ENCODE data around the gene PKD1L1.
"Not testable (repeated sequence)": the region's sequence is repeated elsewhere in the genome, so short reads cannot be mapped to it uniquely, and the experiment has no call there.

The PKD1L1 gene

GRCh38 chr7:47954231-47954911, 6.1 kb upstream of the PKD1L1 start:
- DNase-seq = no peak

- DNase-seq = no peak
These were observed 5.6 kb upstream of the PKD1L1 start for GRCh38 chr7:47953822-47954221.

- no peak for DNase-seq
These were observed 4.0 kb upstream of the PKD1L1 start for GRCh38 chr7:47952224-47952623.

DNA sequence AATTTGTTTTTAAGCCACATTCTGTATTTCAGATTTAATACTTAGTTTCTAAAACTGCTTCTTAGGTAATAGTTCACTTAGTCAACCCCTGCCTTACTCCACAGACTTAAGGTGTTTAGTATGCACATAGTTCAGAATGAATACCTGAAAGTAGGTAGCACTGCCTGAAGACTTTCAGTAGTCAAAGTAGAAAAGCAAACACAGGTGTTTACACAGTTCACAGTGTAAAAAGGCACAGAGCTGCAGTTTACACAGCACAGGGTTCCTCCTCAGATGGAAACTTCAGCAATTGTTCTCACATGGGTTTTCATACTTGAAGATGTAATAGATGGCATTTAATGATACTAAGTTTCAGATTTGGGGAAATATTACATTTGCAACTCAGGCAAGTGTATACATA, 3.1 kb upstream of the PKD1L1 start:
- no peak for DNase-seq

- no peak for DNase-seq
These were observed 2.4 kb upstream of the PKD1L1 start for GRCh38 chr7:47950714-47951113.

GRCh38 chr7:47949703-47950102, 1.4 kb upstream of the PKD1L1 start:
- DNase-seq = no peak

DNA sequence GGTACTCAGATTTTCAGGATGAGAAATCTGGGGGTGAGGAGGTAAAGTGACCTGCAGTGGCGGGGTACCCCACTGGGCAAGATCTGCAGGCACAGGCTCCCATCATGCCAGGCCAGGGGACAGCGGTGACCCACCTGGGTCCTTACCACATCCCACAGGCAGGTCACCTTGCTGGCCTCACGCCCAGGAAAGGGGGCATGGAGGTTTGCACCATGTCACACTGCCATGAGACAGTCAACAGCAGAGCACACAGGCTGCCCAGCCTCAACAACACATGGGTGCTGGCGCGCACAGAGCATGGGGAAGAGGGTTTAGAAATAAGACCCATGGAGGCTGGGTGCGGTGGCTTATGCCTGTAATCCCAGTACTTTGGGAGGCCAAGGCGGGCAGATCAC, 914 bp downstream of the PKD1L1 start:
- no peak for DNase-seq

- DNase-seq = no peak
These were observed 1.5 kb downstream of the PKD1L1 start for GRCh38 chr7:47946581-47947354.

DNA sequence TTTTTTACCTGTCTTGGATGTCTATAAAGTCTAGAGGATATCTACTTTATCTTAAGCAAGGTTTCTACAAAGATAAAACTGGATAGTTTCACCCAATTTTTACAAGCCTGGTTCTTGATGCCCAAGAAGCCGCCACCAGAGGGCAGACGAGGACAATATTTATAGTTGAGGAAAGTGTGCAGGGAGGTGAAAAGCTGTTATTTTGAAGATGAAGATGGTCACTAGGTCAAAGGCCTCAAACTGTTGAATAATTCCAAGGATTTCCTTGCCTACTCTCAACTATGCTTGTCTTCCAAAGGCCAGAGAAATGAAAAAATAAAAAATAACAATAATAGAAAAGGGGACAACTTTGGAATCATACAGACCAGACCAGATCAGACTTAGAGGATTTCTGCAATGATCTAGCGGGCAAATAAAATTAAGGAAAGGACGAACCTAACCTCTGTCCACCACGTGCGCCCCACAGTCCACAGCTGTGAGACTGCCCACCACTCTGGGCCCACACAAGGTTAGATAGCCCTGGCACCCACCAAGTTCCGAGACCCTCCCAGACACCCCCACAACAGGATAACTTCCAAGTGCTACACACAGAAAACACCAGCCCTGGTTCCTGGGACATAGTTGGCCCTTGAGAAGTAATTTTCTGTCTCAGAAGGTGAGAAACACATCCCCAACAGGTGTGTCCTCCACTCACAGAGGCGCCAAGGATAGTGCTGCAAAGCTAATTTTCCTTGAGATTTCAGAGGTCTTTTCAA, 2.8 kb downstream of the PKD1L1 start:
- peak; percentile 41 for DNase-seq

GRCh38 chr7:47944536-47945260, 3.6 kb downstream of the PKD1L1 start:
- DNase-seq = no peak

DNA sequence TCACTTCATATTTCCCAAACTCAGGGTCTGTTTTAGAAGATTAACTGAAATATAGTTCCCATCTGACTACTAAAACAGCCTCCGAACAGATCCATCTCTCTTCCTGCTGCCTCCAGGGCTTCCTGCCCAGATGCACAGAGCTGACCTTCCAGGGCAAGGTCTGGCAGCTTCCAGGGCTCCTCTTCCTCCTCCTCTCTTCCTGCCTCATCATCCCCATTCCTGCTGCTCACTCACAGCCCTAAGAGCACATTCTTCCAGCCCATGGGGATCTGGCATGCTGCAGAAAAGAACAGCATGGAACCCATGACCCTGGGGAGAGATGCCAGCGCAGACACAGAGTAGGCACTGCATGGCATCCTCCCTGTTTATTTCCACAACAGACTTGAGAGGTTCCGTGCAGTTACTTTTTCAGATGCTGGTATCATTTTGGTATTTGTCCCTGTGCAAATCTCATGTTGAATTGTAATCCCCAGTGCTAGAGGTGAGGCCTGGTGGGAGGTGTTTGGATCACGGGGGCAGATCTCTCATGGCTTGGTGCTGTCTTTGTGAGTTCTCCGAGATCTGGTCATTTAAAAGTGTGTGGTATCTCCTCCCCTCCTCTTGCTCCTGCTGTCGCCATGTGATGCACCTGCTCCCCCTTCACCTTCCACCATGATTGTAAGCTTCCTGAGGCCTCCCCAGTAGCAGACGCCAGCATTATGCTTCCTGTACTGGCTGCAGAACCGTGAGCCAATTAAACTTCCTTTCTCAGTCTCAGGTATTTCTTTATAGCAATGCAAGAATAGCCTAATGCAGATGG, 4.4 kb downstream of the PKD1L1 start:
- DNase-seq = no peak

GRCh38 chr7:47942651-47943050, 5.6 kb downstream of the PKD1L1 start:
- not testable (repeated sequence) for DNase-seq

GRCh38 chr7:47942132-47942531, 6.1 kb downstream of the PKD1L1 start:
- no peak for DNase-seq

GRCh38 chr7:47941136-47941844, 7.0 kb downstream of the PKD1L1 start:
- DNase-seq = no peak

- no peak for DNase-seq
These were observed 7.9 kb downstream of the PKD1L1 start for GRCh38 chr7:47940088-47941013.

GRCh38 chr7:47939425-47940036, 8.7 kb downstream of the PKD1L1 start:
- DNase-seq = no peak

DNA sequence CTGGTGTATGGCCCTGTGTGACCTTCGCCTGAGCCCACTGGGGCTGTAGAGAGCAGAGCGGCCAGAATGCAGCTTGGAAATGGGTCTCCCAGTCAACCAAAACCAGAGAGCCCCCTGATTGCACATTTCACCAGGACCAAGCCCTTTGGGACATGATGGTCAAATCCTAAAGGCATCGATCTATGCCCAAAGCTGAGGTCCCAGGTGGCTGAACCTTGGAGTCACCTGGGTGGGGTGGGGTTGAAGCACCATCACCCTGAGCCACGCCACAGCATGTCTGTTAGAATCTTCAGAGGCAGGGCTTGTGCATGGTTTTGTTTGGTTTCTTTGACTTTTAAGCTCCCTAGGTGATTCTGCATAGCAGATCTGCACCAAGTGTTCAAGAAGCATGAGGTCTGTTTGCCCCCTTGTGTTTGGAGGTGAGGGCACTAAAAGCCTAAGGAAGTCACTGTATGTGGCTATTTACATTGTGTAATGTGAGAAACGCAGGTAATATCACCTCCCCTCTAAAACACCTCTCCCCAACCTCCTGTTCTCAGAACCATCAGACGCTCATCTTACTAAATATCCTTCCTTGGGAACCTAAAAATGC, 9.6 kb downstream of the PKD1L1 start:
- no peak for DNase-seq

GRCh38 chr7:47937711-47938573, 10.3 kb downstream of the PKD1L1 start:
- DNase-seq = no peak

All from NCI-H1105 treated with DMSO at 0.1 percent for 48 hours (cell line).